DLD1 (cell line): ENCODE measurements around the gene EME1.

Experiments used
- in situ Hi-C: cut with HindIII; loops from 2 replicates; pipeline ENCODE4 v1.10.0; 2017; ENCODE audit warnings: low sequenced_read_pairs

EME1 gene

GRCh38 chr17:50347894-50348291, 25.1 kb upstream of the EME1 start:
- in situ Hi-C loops, result loop anchor here (5.0 kb wide), 1 partner anchor 49 kb away; the partner anchor contains the start of gene LRRC59

DNA sequence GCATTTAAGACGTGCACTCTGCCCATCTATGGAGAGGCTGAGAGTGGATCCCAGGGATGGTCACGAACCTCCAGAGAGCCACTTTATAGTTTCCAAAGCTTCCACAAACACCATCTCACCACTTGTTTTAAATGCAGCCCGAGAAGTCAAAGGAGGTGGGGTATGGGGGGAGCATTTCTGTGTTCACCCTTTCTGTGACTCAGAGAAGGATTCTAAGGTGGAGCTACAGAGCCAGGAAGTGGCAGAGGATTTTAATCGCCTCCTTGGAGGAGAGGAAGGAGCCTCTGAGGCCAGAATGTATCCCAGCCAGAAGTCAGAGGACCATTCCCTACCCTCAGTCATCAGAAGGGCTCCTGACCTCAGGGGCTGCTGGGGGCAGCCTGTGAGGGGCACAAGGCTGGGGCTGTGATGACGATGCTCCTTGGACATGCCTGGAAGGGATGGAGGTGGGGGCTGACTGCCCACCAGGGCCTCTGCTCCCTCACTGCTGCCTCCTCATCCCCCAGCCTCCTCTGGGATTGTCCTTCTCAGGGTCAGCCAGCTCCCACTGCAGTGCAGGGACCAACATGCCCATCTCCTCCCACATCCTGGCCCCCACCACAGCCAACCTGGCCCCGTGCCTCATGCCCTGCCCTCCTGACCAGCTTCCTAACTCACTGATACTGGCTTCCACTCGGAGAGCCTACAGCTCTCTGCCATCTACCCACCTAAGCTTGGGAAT, 24.3 kb upstream of the EME1 start:
- in situ Hi-C loops, result loop anchor here (5.0 kb wide), 1 partner anchor 49 kb away; the partner anchor contains the start of gene LRRC59

GRCh38 chr17:50349243-50349600, 23.8 kb upstream of the EME1 start:
- in situ Hi-C loops, result loop anchor here (5.0 kb wide), 1 partner anchor 48 kb away; the partner anchor contains the start of gene LRRC59

DNA sequence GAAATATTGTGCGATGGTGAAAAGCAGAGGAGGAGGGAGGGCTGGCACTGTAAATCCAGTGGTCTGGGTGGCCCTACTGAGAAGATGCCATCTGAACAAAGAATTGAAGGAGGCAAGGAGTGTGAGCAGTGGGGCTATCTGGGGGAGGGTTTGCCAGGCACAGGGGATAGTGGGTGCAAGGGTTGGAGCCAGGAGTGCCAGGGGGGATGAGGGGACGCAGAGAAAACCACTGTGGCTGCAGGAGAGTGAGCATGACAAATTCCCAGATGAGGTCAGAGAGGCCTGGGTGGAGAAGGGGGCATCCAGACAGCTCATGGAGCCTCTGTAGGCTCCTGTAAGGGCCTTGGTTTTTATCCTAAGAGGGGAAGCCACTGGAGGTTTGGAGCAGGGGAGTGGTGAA, 22.3 kb upstream of the EME1 start:
- in situ Hi-C loops, result no loop called here

DNA sequence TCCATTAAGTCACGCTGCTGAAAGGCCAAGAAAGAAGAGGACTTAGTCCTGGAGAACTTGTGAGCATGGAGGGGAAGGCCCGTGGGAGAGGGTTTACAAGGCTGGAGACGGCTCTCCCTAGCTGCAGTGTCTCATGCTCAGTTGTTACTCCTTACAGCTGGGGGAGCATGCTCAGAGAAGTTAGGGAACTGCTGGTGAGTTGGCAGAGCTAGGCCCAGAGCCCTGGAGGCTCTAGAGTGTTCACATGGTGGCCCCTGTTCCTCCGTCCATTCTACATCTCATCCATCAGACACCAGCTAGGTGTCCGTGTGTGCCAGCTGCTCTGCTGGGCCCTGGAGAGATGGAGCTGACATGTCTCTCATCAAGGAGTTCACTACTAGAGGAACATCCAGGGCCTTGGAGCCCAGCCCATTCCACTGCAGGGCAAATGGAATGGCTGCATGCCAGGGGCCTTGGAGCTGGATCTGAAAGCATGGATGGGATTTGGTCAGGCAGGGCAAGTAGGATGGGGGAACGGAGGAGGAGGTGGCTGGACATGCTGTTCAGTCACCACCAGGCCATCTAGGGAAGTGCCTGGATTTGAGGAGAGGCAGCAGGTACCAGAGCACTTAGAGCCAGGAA, 20.8 kb upstream of the EME1 start:
- in situ Hi-C loops, result no loop called here

GRCh38 chr17:50352693-50353599, 20.1 kb upstream of the EME1 start:
- in situ Hi-C loops, result no loop called here

- in situ Hi-C loops, result no loop called here
These were observed 19.3 kb upstream of the EME1 start for GRCh38 chr17:50353600-50354195.

DNA sequence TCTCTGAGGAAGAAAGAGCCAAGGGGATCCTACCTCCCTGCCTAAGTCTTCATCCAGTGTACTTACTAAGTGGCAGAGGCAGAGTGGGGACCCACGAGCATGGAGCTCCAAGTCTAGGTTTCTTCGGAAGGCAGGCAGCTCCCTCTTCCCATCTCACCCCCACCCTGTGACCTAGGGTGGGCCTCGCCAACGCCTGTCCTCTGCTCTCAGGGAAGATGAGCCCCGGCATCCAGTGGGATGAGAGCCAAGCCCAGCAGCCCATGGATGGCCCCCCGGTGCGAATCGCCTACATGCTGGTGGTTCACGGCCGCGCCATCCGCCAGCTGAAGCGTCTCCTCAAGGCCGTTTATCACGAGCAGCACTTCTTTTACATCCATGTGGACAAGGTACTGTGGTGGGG, 18.8 kb upstream of the EME1 start:
- in situ Hi-C loops, result no loop called here

DNA sequence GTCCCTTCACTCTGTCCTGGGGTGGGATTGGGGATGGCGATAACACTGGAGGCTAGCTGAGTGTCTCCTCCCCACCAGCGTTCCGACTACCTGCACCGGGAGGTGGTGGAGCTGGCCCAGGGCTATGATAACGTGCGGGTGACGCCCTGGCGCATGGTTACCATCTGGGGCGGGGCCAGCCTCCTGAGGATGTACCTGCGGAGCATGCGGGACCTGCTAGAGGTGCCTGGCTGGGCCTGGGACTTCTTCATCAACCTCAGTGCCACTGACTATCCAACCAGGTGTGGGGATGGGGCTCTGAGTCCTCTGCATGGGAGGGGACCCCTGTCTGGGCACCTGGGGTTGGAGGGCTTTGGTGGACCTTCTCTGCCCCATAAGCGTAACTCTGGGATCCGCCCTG, 18.3 kb upstream of the EME1 start:
- in situ Hi-C loops, result no loop called here

DNA sequence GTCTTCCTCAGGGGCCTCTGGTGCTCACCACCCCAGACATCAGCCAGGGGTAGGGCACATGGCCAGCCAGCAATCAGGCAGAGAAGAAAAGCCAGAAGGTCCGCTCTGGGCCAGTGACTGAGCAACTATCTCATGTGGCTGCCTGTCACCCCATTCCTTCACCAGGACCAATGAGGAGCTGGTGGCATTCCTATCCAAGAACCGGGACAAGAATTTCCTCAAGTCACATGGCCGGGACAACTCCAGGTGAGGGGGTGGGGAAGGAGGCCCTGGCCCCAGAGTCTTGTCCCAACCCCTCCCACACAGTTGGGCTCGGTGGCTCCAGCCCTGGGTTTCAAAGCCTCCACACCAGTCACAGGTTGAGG, 17.7 kb upstream of the EME1 start:
- in situ Hi-C loops, result no loop called here

GRCh38 chr17:50355701-50356341, 17.2 kb upstream of the EME1 start:
- in situ Hi-C loops, result no loop called here

- in situ Hi-C loops, result no loop called here
These were observed 16.6 kb upstream of the EME1 start for GRCh38 chr17:50356418-50356817.

DNA sequence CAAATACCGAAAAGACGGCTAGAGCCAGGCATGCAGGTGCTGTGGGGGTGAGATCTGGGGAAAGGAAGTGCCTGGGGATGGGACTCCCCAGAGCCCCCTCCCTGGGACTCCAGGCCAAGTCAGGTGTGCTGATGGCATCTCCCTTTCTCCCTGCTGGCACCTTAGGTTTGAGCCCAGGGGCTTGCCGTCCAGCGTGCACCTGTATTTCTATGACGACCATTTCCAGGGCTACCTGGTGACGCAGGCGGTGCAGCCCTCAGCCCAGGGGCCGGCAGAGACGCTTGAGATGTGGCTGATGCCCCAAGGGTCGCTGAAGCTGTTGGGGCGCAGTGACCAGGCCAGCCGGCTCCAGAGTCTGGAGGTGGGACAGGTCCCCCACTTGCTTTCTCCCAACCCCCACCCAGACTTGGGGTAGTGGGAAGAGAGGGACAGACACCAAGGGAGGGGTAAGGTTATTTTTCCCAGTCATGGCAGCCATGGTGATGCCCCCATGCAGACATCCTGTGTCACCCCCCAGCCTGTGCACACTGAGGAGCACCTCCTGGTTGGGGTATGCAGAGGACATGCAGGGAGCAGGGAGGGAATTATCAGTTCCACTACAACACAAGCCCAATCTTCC, 16.0 kb upstream of the EME1 start:
- in situ Hi-C loops, result no loop called here

DNA sequence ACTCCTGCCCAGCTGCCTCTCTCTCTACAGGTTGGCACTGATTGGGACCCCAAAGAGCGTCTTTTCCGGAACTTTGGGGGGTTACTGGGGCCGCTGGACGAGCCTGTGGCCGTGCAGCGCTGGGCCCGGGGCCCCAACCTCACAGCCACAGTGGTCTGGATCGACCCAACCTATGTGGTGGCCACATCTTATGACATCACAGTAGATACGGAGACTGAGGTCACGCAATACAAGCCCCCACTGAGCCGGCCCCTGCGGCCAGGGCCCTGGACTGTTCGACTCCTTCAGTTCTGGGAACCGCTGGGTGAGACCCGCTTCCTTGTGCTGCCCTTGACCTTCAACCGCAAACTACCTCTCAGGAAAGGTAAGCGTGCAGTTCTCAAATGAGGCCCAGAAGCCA, 14.9 kb upstream of the EME1 start:
- in situ Hi-C loops, result no loop called here

GRCh38 chr17:50359005-50359699, 13.9 kb upstream of the EME1 start:
- in situ Hi-C loops, result no loop called here

- in situ Hi-C loops, result no loop called here
These were observed 13.0 kb upstream of the EME1 start for GRCh38 chr17:50359998-50360461.

DNA sequence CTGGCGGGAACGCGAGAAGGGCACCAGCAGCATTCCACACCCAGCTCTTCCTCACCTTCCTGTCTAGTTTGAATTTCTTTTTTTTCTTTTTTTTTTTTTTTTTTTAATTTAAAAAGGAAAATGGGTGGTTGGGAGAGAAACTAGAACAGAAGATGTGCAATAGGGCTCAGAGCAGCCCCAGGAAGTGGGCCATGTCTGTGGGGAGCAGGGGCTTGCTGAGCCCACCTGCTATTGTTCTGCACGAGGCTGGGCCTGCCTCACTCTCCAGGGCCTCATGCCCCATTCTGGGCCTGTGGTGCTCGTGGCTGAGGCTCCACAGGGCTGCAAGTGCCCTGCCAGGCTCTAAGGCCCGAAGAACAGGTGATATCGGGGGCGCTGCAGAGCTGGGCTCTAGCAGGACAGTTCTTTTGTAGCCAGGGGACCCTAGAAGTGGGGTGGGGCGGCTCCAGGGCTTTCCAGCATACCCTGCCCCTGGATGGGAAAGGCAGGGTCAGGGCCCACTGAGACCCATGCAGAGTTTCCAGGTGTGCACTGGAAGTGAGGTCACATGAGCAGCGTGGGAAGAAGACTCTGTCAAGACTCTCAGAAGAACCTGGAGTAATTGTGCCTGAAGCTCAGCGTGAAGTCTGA, 12.4 kb upstream of the EME1 start:
- in situ Hi-C loops, result no loop called here

- in situ Hi-C loops, result no loop called here
These were observed 11.2 kb upstream of the EME1 start for GRCh38 chr17:50361561-50362480.
